Kidney (tissue), 14 donors: ENCODE measurements around the gene FBXO2. TPM values are rescaled to one million over a fixed set of nuclear protein-coding genes. Genes with fewer than 3 reads are reported as not detected.

Experiments used
- DNase-seq, 5 donors: peaks; one replicate each; pipeline ENCODE4 v3.0.0-alpha.2; 2013 to 2020
- FAIRE-seq: peaks from 2 replicates; lab custom pipeline; 2012; peaks lifted over from hg19 to GRCh38; lab: Jason Lieb, UNC
- H3K27ac ChIP-seq, 2 donors: one replicate each; pipeline ENCODE4 v1.7.0; 2013; ENCODE audit warnings: low read depth in 2 of 2, low read length in 2 of 2, inconsistent platforms in 1 of 2
- H3K27me3 ChIP-seq: one replicate; pipeline ENCODE4 v1.7.1; 2013; ENCODE audit warnings: low read length, inconsistent platforms; ENCODE audit not compliant: control insufficient read depth, insufficient read depth
- H3K36me3 ChIP-seq, 3 donors: one replicate each; pipeline versions ENCODE4 v1.7.0 to v1.7.1; 2013; ENCODE audit warnings: low read length in 3 of 3, control low read depth in 1 of 3, inconsistent platforms in 1 of 3; ENCODE audit not compliant: insufficient read depth in 3 of 3, control insufficient read depth in 2 of 3
- H3K4me1 ChIP-seq, 3 donors: one replicate each; pipeline versions ENCODE4 v1.7.0 to v1.7.1; 2013; ENCODE audit warnings: low read length in 3 of 3, inconsistent platforms in 1 of 3, low read depth in 1 of 3; ENCODE audit not compliant: control insufficient read depth in 2 of 3, insufficient read depth in 2 of 3
- H3K4me3 ChIP-seq, 3 donors: one replicate each; pipeline versions ENCODE4 v1.7.0 to v1.8.1; 2013; ENCODE audit warnings: low read length in 3 of 3, control low read depth in 1 of 3, inconsistent platforms in 1 of 3
- H3K9ac ChIP-seq, 3 donors: one replicate each; pipeline versions ENCODE4 v1.7.0 to v1.7.1; 2013; ENCODE audit warnings: low read length in 3 of 3, control low read depth in 1 of 3, inconsistent platforms in 1 of 3
- H3K9me3 ChIP-seq, 3 donors: one replicate each; pipeline versions ENCODE4 v1.7.0 to v1.7.1; 2013; ENCODE audit warnings: low read length in 3 of 3, control low read depth in 1 of 3, inconsistent platforms in 1 of 3; ENCODE audit not compliant: control insufficient read depth in 2 of 3, insufficient read depth in 1 of 3
- intact Hi-C: fragments of 100-400 bp; cut with DNase I; formaldehyde crosslinking; loops from one replicate; pipeline ENCODE4 v1.11.1; 2022
- polyA plus RNA-seq: library from polyadenylated mRNA; stranded (reverse); fragments of 350-450 nt; fragmentation: Illumina TruSeq; extraction: RNeasy Lipid Tissue Mini Kit (QIAGEN cat#74804); gene quantifications from one replicate; pipeline ENCODE4 v1.2.3, GENCODE V29; 2014; ENCODE audit warnings: low read depth, low replicate concordance; ENCODE audit not compliant: insufficient read depth
- total RNA-seq: library from RNA; stranded (reverse); fragmentation: NEBNext Ultra II Directional; extraction: Animal tissue kit (Norgen Biotek cat#: 25700); gene quantifications from one replicate; pipeline ENCODE4 v1.2.1, GENCODE V29; 2021
- TF ChIP-seq, protein P1 (sequence below): IDR thresholded peaks from 3 replicates; pipeline ENCODE4 v1.5.1; 2012; ENCODE audit warnings: mild to moderate bottlenecking, moderate library complexity, borderline replicate concordance; ENCODE audit not compliant: insufficient read depth; ENCODE audit errors: extremely low read depth
- donor health status: control.
- donor health status: control.
- donor health status: control.
- donor health status: control.
- donor health status: control.
- donor health status: DM: yes; HTN: yes; CAD: no.
- donor health status: Normal renal cell carcinoma (clear cell type).

FBXO2 gene
- total and polyA plus RNA-seq, 2 donors from 2014 or later = 10.2 to 38.4 TPM

DNA sequence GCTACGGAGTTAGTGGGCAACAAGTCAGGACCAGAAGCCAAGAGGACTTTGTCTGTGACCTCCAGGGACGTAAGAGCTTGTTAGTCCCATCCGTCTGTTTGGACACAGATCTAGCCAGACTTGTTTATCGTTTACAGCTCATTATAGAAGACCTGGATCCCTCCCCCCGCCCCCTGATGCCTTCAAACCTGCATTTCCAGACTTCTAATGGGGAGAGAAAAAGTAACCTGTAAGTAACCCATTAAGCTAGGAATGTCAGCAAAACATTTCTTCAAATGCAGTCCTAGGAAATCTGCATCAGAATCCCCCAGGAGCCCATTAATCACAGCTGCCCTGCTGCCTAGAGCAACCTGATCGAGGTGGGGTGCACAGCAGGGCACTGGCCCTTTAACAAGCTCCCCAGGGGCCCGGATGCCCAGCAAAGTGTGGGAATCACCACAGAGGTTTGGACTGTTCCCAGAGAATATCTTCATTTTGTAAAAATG, 28.1 kb upstream of the FBXO2 start:
- H3K4me1 ChIP-seq = peaks cover 0 to 6% (median 0%) of the 10 kb centered on the region in 3 donors
- H3K27ac ChIP-seq = no peak overlapping the region
- no peaks in the 10 kb centered on the region for H3K9me3 ChIP-seq
- no peak overlapping the region for H3K4me3 ChIP-seq
- no peaks in the 10 kb centered on the region for H3K27me3 ChIP-seq
- FAIRE-seq (no peak), DNase-seq (no peak)
- intact Hi-C loops = no loop called here
- no peaks in the 10 kb centered on the region for H3K36me3 ChIP-seq
- no peak overlapping the region for H3K9ac ChIP-seq
- TF ChIP-seq, protein P1, sequence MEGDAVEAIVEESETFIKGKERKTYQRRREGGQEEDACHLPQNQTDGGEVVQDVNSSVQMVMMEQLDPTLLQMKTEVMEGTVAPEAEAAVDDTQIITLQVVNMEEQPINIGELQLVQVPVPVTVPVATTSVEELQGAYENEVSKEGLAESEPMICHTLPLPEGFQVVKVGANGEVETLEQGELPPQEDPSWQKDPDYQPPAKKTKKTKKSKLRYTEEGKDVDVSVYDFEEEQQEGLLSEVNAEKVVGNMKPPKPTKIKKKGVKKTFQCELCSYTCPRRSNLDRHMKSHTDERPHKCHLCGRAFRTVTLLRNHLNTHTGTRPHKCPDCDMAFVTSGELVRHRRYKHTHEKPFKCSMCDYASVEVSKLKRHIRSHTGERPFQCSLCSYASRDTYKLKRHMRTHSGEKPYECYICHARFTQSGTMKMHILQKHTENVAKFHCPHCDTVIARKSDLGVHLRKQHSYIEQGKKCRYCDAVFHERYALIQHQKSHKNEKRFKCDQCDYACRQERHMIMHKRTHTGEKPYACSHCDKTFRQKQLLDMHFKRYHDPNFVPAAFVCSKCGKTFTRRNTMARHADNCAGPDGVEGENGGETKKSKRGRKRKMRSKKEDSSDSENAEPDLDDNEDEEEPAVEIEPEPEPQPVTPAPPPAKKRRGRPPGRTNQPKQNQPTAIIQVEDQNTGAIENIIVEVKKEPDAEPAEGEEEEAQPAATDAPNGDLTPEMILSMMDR = no peak

DNA sequence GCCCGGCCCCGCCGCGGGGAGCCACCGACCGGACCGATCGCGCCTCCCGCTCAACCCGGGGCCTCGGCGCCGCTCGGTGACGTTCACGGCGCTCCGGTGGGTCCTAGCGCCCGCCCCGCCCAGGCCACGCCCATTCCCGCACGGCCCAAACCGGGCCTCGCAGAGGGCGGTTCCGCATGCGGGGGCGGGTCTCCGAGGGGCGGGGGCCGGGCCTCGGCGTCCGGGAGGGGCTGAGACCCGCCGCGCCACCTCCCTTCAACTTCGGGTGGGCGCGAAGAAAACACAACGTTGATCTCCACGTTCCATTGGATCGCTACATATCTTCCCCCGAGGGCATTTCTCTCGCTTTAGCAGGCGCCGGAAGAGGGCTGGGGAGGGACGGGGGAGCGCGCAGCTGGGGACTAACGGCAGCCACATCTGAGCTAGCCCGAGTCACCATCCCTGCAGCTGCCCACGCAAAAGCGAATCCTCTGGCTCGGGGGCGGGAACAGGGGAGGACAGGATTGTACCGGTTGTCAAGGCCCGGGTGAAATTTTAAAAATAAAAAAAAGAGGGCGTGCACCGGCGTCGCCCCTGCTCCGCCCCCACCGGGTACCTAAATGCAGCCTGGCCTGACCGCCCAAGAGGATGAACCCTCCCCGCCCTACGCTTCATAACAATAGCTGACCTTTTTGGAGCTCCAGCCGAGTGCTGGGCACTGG, 27.0 kb upstream of the FBXO2 start, which contains the start of gene MAD2L2:
Gene MAD2L2, minus strand, starts transcription at position 78 of the 701 bp plus-strand sequence. CDS start 547 bp downstream, outside the sequence.
- no peaks in the 10 kb centered on the region for H3K9me3 ChIP-seq
- peak within 1 kb of the TSS; percentile 66 to 79 (median 78) for H3K4me3 ChIP-seq
- H3K9ac ChIP-seq = peak within 1 kb of the TSS; percentile 49 to 88 (median 69)
- TF ChIP-seq, protein P1 = peak; percentile 17
- H3K27me3 ChIP-seq = no peaks in the 10 kb centered on the region
- intact Hi-C loops = no loop called here
- H3K27ac ChIP-seq = peak within 1 kb of the TSS; percentile 32 to 51
- peak; percentile 82 to 96 (median 88) for DNase-seq
- peaks cover 0 to 2% (median 0%) of the 10 kb centered on the region in 3 donors for H3K36me3 ChIP-seq
- peaks cover 0 to 6% (median 0%) of the 10 kb centered on the region in 3 donors for H3K4me1 ChIP-seq
- FAIRE-seq = no peak

DNA sequence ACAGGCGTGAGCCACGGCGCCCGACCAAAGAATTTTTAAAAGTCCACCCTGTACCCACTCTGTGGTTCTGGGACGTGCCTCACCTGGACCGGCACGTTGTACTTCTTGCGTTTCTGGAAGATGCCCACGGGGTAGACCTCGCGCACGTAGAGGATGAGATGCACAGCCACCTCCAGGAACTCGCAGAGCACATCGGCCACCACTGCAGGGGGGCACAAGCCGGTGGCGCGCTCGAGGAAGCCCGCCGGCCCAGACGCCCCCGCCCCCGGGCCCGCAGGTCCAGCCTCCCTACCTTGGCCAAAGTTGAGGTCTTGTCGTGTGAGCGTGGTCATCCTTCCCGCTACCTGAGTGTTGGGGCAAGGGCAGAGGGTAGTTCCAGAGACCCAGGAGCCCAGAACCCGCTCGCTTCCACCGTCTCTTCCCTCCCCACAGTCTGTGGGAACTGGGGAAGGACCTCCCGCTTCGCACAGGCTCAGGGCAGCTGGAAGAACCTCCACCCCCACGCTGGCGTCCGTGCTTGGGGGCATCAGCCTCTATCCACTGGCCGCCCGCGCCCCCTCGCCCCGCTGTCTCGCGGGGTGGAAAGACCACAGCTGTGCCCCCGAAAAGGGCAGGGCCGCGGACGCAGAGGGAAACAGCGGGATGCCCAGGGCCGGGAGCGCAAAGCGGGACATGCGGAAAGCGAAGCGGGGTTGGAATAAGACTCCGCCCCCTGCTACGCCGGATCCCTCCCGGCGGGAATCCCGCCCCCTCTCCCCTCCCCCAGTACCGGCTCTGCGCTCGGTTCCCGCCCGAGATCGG, 26.2 kb upstream of the FBXO2 start:
- DNase-seq (no peak), FAIRE-seq (no peak)
- TF ChIP-seq, protein P1 = no peak
- H3K9ac ChIP-seq = peak overlapping the region; percentile 39 to 88 (median 69)
- H3K27ac ChIP-seq = peak overlapping the region; percentile 32 to 51
- H3K36me3 ChIP-seq = peaks cover 0 to 2% (median 2%) of the 10 kb centered on the region in 3 donors
- H3K27me3 ChIP-seq = no peaks in the 10 kb centered on the region
- H3K9me3 ChIP-seq = no peaks in the 10 kb centered on the region
- H3K4me1 ChIP-seq = peaks cover 0 to 6% (median 0%) of the 10 kb centered on the region in 3 donors
- intact Hi-C loops = no loop called here
- H3K4me3 ChIP-seq = peak overlapping the region; percentile 58 to 79 (median 78)
